Ovary (tissue), 10 donors: ENCODE results near the gene TMEM235. TPM values are rescaled to one million over a fixed set of nuclear protein-coding genes. Genes with fewer than 3 reads are reported as not detected.

Experiments
- DNase-seq, 5 donors: peaks; one replicate each; pipeline ENCODE4 v3.0.0-alpha.2; 2019 to 2020
- H3K27ac ChIP-seq, 2 donors: fragments of 200-600 bp; one replicate each; pipeline versions ENCODE4 v1.5.1 to v1.8.0; 2019 to 2022
- H3K27me3 ChIP-seq: fragments of 200-600 bp; one replicate; pipeline ENCODE4 v1.8.0; 2022
- H3K36me3 ChIP-seq: fragments of 200-600 bp; sonication (generic); one replicate; pipeline ENCODE4 v1.5.1; 2019
- H3K4me1 ChIP-seq: one replicate; pipeline ENCODE4 v1.8.1; 2013; ENCODE audit warnings: mild to moderate bottlenecking, moderate library complexity; ENCODE audit not compliant: insufficient read depth
- H3K4me3 ChIP-seq: fragments of 200-600 bp; sonication (generic); one replicate; pipeline ENCODE4 v1.5.1; 2017
- H3K9me3 ChIP-seq, 2 donors: fragments of 200-600 bp in 1 of 2; sonication (generic) in 1 of 2; one replicate each; pipeline versions ENCODE4 v1.5.1 to v1.8.1; 2013 to 2019; ENCODE audit warnings: mild to moderate bottlenecking in 1 of 2, moderate library complexity in 1 of 2
- EP300 ChIP-seq: sonication (generic); formaldehyde crosslinking; IDR thresholded peaks from one replicate; pipeline ENCODE4 v1.6.1; 2017; ENCODE audit warnings: antibody characterized with exemption
- POLR2A ChIP-seq: fragments of 450-650 bp; IDR thresholded peaks from one replicate; pipeline ENCODE4 v1.6.1; 2017; ENCODE audit warnings: antibody characterized with exemption, mild to moderate bottlenecking, moderate library complexity
- WGBS, 3 donors: extraction: QIAGEN DNeasy Blood & Tissue Kit in 1 of 3; methylation state at CpG; one replicate each; pipeline versions ENCODE4 v1.1.5 to v1.1.7; 2013 to 2017; 5-methylcytosine and 5-hydroxymethylcytosine counted together
- intact Hi-C, 4 donors: fragments of 100-400 bp; cut with DNase I; formaldehyde crosslinking; loops; one replicate each; pipeline versions ENCODE4 v1.11.0 to v1.15.1; 2022 to 2023
- long read RNA-seq, 3 donors: library from polyadenylated mRNA in 2 of 3; unstranded in 2 of 3; transcript quantifications; one replicate each; pipeline ENCODE4 v2.0.0 and lab custom pipeline, GENCODE V29; 2021 to 2026
- polyA plus RNA-seq, 2 donors: library from polyadenylated mRNA; stranded (reverse); fragments of 200-250 nt in 1 of 2; fragments of 350-450 nt in 1 of 2; fragmentation: Illumina TruSeq in 1 of 2; extraction: RNeasy Lipid Tissue Mini Kit (QIAGEN cat#74804) in 1 of 2; gene quantifications; one replicate each; pipeline ENCODE4 v1.2.3, GENCODE V29; 2013 to 2014
- total RNA-seq, 7 donors: library from RNA; depleted of rRNA in 2 of 7; stranded (reverse); fragments of >200 nt in 2 of 7; fragmentation: NEBNext Ultra II Directional in 3 of 7; extraction: Animal tissue kit (Norgen Biotek cat#: 25700) in 3 of 7; gene quantifications; one replicate each; pipeline versions ENCODE4 v1.1.0 to v1.2.4, GENCODE V29; 2016 to 2023
- TF ChIP-seq, protein P1 (sequence below), 3 donors: fragments of 450-650 bp in 2 of 3; fragments of 200-600 bp in 1 of 3; IDR thresholded peaks; one replicate each; pipeline versions ENCODE4 v1.5.1 to v1.8.0; 2016 to 2022; ENCODE audit warnings: antibody characterized with exemption in 3 of 3, mild to moderate bottlenecking in 1 of 3
- donor health status: DM: no; HTN: no; CAD: no; lungs with moderate emphysema.
- donor health status: DM: no; HTN: no; CAD: no.
- donor health status: Bipolar disorder and iron deficiency.
- donor health status: DM: yes; HTN: yes; CAD: no.
- donor health status: DM: no; HTN: no; CAD: no.
- donor health status: DM: yes; HTN: yes; CAD: no.

TMEM235 gene
- total RNA-seq: not detected
- under 1 TPM in 1 of 2 donors, not detected in 1; 0.07 TPM for polyA plus RNA-seq
- long read RNA-seq, donor 1: 0 reads
- long read RNA-seq, donor 2: 0 reads
- long read RNA-seq, donor 3: 0 reads

DNA sequence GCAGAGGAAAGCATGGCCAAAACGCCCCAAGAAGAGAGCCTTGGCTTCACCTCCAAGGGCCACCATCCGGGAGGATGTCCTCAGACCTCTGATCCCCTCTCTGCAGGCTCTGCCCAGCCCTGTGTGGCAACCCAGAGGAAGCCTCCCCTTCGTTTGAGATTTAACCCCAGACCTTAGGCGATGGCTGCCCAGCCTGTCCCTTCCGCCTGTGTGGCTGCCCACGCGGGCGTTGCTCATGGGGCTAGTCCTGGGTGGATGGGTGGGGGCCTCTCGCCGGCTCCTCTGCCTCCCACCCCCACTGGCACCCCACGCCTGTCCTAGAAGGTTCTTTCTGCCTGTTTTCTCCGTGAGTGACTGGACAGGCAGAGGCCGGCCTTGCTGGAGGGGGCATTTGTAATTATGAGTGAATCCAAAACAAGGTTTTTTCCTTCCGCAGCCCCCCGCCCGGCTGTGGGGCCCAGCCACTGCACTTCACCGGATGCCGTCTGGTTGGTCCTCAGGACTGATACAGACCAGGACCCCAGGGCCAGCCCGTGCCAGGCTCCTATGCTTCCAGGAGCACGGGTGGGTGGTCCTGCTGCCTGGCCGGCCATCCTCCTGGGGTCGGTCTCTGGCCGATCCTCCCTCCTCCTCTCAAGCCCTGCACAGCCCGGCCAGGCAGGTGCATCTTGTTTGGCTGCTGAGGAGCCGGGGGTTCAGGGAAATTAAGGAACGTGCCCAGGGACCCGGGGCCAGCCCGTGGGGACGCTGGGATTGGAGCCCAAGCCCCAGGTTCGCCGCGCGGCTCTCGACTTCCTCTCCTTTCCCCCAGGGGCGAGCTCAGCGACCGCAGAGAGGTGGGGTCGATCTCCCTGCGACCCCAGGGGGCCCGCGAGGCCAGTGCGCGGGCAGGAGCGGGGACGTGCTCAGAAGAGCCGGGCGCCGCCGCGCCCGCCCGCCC is at the start of gene TMEM235:
Gene TMEM235 (plus strand): TSS at position 636 of the 940 bp plus-strand sequence. CDS start 393 bp downstream, outside the sequence.
- Histone ChIP-seq H3K36me3 (no peaks in the 10 kb centered on the region), H3K4me3 (no peak within 1 kb of the TSS)
- TF ChIP-seq, protein P1, sequence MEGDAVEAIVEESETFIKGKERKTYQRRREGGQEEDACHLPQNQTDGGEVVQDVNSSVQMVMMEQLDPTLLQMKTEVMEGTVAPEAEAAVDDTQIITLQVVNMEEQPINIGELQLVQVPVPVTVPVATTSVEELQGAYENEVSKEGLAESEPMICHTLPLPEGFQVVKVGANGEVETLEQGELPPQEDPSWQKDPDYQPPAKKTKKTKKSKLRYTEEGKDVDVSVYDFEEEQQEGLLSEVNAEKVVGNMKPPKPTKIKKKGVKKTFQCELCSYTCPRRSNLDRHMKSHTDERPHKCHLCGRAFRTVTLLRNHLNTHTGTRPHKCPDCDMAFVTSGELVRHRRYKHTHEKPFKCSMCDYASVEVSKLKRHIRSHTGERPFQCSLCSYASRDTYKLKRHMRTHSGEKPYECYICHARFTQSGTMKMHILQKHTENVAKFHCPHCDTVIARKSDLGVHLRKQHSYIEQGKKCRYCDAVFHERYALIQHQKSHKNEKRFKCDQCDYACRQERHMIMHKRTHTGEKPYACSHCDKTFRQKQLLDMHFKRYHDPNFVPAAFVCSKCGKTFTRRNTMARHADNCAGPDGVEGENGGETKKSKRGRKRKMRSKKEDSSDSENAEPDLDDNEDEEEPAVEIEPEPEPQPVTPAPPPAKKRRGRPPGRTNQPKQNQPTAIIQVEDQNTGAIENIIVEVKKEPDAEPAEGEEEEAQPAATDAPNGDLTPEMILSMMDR (IDR thresholded peaks at IDR 0.05): no peak
- TF ChIP-seq EP300 (no peak), POLR2A (no peak)

DNA sequence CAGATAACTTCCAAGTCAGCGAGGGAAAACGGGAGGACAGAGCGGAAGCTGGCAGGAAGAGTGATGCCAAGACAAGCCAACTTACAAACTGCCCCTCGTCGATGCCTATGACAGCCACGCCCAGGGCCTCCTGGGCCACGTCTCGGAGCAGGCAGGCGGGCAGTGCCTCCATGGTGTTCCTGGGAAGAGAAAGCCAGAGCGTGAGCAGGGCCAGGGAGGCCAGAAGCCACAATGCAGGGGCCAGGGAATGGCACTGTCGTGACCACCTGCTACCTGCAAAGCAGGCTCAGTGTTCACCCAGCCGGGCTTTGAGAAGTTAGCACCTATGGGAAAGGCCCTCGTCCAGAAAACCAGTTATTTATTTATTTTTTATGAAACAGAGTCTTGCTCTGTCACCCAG is 48.9 kb upstream of the TMEM235 start:
- no peak for DNase-seq
- Histone ChIP-seq H3K36me3 (no peaks in the 10 kb centered on the region), H3K27ac (no peak overlapping the region), H3K4me3 (no peak overlapping the region), H3K4me1 (peaks cover 19% of the 10 kb centered on the region), H3K27me3 (no peaks in the 10 kb centered on the region), H3K9me3 (no peaks in the 10 kb centered on the region)
- no peak for TF ChIP-seq EP300
- TF ChIP-seq, protein P1 (IDR thresholded peaks at IDR 0.05): no peak
- no peak for TF ChIP-seq POLR2A
- 94 to 96% (median 95%) methylated on average over 13 of the region's 13 CpGs for WGBS, 3 donors
- intact Hi-C loops: no loop called here

More for the DNA sequence above, at the start of gene TMEM235:
- H3K4me1 ChIP-seq: peaks cover 3% of the 10 kb centered on the region
- intact Hi-C loops: no loop called here
- no peaks in the 10 kb centered on the region for H3K9me3 ChIP-seq
- no peaks in the 10 kb centered on the region for H3K27me3 ChIP-seq
- no peak for DNase-seq
- 11 to 17% (median 13%) methylated on average over 45 to 52 of the region's 52 CpGs for WGBS, 3 donors
- H3K27ac ChIP-seq: no peak within 1 kb of the TSS

DNA sequence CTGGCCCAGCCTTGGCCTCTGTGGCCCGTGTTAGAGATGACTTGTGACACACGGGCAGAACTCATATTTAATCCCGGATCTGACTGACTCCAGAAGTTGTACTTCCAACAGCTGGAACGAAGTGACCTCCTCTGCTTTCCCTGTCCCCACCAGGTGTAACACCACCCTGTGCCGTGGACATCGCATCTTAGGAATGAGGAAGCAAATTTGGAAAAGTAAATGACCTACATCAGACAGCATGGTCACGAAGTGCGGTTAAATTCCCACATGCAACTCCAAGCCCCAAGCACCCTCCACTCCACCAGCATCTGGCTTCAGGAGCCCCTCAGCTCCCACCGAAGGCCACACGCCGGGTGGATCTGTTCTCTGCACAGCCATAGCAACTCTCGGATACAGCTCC is 47.5 kb upstream of the TMEM235 start:
- no peak overlapping the region for H3K4me3 ChIP-seq
- peaks cover 19% of the 10 kb centered on the region for H3K4me1 ChIP-seq
- 73 to 85% (median 81%) methylated on average over 12 of the region's 12 CpGs for WGBS, 3 donors
- H3K9me3 ChIP-seq: no peaks in the 10 kb centered on the region
- no peak overlapping the region for H3K27ac ChIP-seq
- intact Hi-C loops: loop anchor here in 1 of 4 donors (1.0 kb wide), 1 partner anchor 32 kb away; no protein-coding TSS in a partner anchor
- DNase-seq: no peak
- no peaks in the 10 kb centered on the region for H3K27me3 ChIP-seq
- H3K36me3 ChIP-seq: no peaks in the 10 kb centered on the region
- TF ChIP-seq, protein P1 (IDR thresholded peaks at IDR 0.05): no peak
- no peak for TF ChIP-seq POLR2A
- TF ChIP-seq EP300: no peak

DNA sequence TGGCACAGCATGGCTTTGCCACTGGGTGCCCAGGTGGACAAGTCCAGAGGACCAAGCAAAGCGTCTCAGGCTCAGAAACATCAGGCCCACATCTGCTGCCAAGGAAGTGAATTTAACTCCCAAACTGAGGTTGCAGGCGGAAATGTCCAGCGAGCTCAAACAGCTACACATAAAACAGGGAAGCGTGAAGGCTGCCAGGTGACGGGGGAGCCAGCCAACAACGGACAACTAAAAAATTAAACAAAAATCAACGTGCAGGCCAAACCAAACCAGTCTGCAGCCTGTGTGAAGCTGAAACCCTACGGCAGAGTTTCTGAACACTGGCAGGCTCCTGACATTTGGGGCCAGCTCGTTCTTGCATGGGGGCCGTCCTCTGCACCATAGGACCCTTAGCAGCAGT is 47.1 kb upstream of the TMEM235 start:
- DNase-seq: peak in 4 of 5 donors; percentile 55 to 78 (median 60)
- intact Hi-C loops: loop anchor here in 1 of 4 donors (1.0 kb wide), 1 partner anchor 32 kb away; no protein-coding TSS in a partner anchor
- no peak overlapping the region for H3K4me3 ChIP-seq
- TF ChIP-seq, protein P1 (IDR thresholded peaks at IDR 0.05): no peak
- TF ChIP-seq EP300: no peak
- no peak for TF ChIP-seq POLR2A
- 26 to 69% (median 45%) methylated on average over 10 of the region's 10 CpGs for WGBS, 3 donors
- no peak overlapping the region for H3K27ac ChIP-seq
- H3K36me3 ChIP-seq: no peaks in the 10 kb centered on the region
- peaks cover 17% of the 10 kb centered on the region for H3K4me1 ChIP-seq
- no peaks in the 10 kb centered on the region for H3K27me3 ChIP-seq
- H3K9me3 ChIP-seq: no peaks in the 10 kb centered on the region
